Coronary artery (tissue), 2 donors: Measurements from ENCODE around the gene MYO1B.
A peak's percentile ranks its signal among the peaks of the same experiment; 100 is the strongest.

Experiments used
- DNase-seq: peaks from one replicate; pipeline ENCODE4 v3.0.0-alpha.2; 2017; ENCODE audit warnings: low spot score
- H3K27ac ChIP-seq, 2 donors: fragments of 200-600 bp; sonication (generic); one replicate each; pipeline ENCODE4 v1.5.1; 2016 to 2019
- H3K4me3 ChIP-seq: fragments of 200-600 bp; sonication (generic); 2 replicates; pipeline ENCODE4 v1.5.1; 2016; ENCODE audit warnings: mild to moderate bottlenecking, moderate library complexity
- CTCF ChIP-seq: fragments of 200-600 bp; sonication (generic); IDR thresholded peaks from one replicate; pipeline ENCODE4 v1.5.1; 2019; ENCODE audit warnings: antibody characterized with exemption

Gene MYO1B

GRCh38 chr2:191301971-191302370 is 56.8 kb downstream of the MYO1B start:
- Histone ChIP-seq H3K27ac (no peak overlapping the region), H3K4me3 (no peak overlapping the region)
- no peak for TF ChIP-seq CTCF
- DNase-seq: no peak

- no peak for DNase-seq
- TF ChIP-seq CTCF: no peak
- Histone ChIP-seq H3K4me3 (no peak overlapping the region), H3K27ac (no peak overlapping the region)
Measured at GRCh38 chr2:191302459-191303139, 57.4 kb downstream of the MYO1B start.

GRCh38 chr2:191303140-191304005 is 58.2 kb downstream of the MYO1B start:
- DNase-seq: no peak
- no peak for TF ChIP-seq CTCF
- Histone ChIP-seq H3K27ac (no peak overlapping the region), H3K4me3 (no peak overlapping the region)

- Histone ChIP-seq H3K4me3 (peak overlapping the region; percentile 55), H3K27ac (peak overlapping the region; percentile 68 to 90)
- no peak for TF ChIP-seq CTCF
- peak; percentile 79 for DNase-seq
Measured at GRCh38 chr2:191304939-191305875, 60.0 kb downstream of the MYO1B start.

GRCh38 chr2:191308026-191308425 is 62.8 kb downstream of the MYO1B start:
- no peak for TF ChIP-seq CTCF
- Histone ChIP-seq H3K27ac (no peak overlapping the region), H3K4me3 (no peak overlapping the region)
- no peak for DNase-seq

- TF ChIP-seq CTCF: no peak
- no peak for DNase-seq
- Histone ChIP-seq H3K4me3 (no peak overlapping the region), H3K27ac (no peak overlapping the region)
Measured at GRCh38 chr2:191311156-191311555, 66.0 kb downstream of the MYO1B start.
